Body of pancreas (tissue), 4 donors: ENCODE data around the gene TGFBI. TPM values are rescaled to one million over a fixed set of nuclear protein-coding genes. Genes with fewer than 3 reads are reported as not detected.

ENCODE experiments used
- ATAC-seq: fragments of 150-250 bp; one replicate; pipeline ENCODE4 v1.9.1; 2016
- DNase-seq, 4 donors: peaks; one replicate each; pipeline ENCODE4 v3.0.0-alpha.2; 2019
- H3K27ac ChIP-seq, 4 donors: fragments of 200-600 bp; sonication (generic); 1 replicate in 3 of 4; 2 replicates in 1 of 4; pipeline versions ENCODE4 v1.5.1 to v1.6.1; 2016 to 2019; ENCODE audit warnings: mild to moderate bottlenecking in 1 of 4, mixed read lengths in 1 of 4, moderate library complexity in 1 of 4
- H3K27me3 ChIP-seq, 2 donors: fragments of 200-600 bp; sonication (generic); one replicate each; pipeline ENCODE4 v1.6.0; 2016; ENCODE audit warnings: mild to moderate bottlenecking in 1 of 2
- H3K36me3 ChIP-seq, 2 donors: fragments of 200-600 bp; sonication (generic); replicated peaks in 1 of 2; 2 replicates each; pipeline ENCODE4 v1.5.1; 2016; ENCODE audit warnings: low read depth in 2 of 2; ENCODE audit not compliant: insufficient read depth in 1 of 2
- H3K4me1 ChIP-seq: fragments of 200-600 bp; sonication (generic); one replicate; pipeline ENCODE4 v1.6.0; 2016
- H3K4me3 ChIP-seq, 2 donors: fragments of 200-600 bp; sonication (generic); 1 replicate in 1 of 2; 2 replicates in 1 of 2; pipeline ENCODE4 v1.5.1; 2016 to 2019
- H3K9me3 ChIP-seq, 3 donors: fragments of 200-600 bp; sonication (generic); 1 replicate in 2 of 3; 2 replicates in 1 of 3; pipeline ENCODE4 v1.5.1; 2016
- POLR2A ChIP-seq, 3 donors: fragments of 450-650 bp; IDR thresholded peaks; one replicate each; pipeline ENCODE4 v1.6.1; 2016; ENCODE audit warnings: antibody characterized with exemption in 3 of 3, mild to moderate bottlenecking in 2 of 3
- WGBS, 2 donors: methylation state at CpG; one replicate each; pipeline ENCODE4 v1.1.5; 2017; 5-methylcytosine and 5-hydroxymethylcytosine counted together
- intact Hi-C: fragments of 100-400 bp; cut with DNase I; formaldehyde crosslinking; loops from one replicate; pipeline ENCODE4 v1.15.1; 2023
- total RNA-seq, 2 donors: library from RNA; depleted of rRNA; stranded (reverse); fragments of >200 nt; gene quantifications; one replicate each; pipeline ENCODE4 v1.1.0, GENCODE V29; 2016
- TF ChIP-seq, protein P1 (sequence below), 7 experiments: fragments of 450-650 bp in 4 of 7; fragments of 200-600 bp in 3 of 7; sonication (generic) in 3 of 7; IDR thresholded peaks; one replicate each; pipeline ENCODE4 v1.5.1; 2016 to 2019; ENCODE audit warnings: antibody characterized with exemption in 7 of 7

Gene TGFBI
- total RNA-seq, 2 donors from 2014 or later, result 7.6 to 23.9 TPM

- Histone ChIP-seq H3K4me1 (no peaks in the 10 kb centered on the region), H3K36me3 (no peaks in the 10 kb centered on the region), H3K4me3 (no peak overlapping the region), H3K27ac (peak overlapping the region in 1 of 4 donors; percentile 29), H3K9me3 (no peaks in the 10 kb centered on the region), H3K27me3 (no peaks in the 10 kb centered on the region)
- TF ChIP-seq, protein P1, sequence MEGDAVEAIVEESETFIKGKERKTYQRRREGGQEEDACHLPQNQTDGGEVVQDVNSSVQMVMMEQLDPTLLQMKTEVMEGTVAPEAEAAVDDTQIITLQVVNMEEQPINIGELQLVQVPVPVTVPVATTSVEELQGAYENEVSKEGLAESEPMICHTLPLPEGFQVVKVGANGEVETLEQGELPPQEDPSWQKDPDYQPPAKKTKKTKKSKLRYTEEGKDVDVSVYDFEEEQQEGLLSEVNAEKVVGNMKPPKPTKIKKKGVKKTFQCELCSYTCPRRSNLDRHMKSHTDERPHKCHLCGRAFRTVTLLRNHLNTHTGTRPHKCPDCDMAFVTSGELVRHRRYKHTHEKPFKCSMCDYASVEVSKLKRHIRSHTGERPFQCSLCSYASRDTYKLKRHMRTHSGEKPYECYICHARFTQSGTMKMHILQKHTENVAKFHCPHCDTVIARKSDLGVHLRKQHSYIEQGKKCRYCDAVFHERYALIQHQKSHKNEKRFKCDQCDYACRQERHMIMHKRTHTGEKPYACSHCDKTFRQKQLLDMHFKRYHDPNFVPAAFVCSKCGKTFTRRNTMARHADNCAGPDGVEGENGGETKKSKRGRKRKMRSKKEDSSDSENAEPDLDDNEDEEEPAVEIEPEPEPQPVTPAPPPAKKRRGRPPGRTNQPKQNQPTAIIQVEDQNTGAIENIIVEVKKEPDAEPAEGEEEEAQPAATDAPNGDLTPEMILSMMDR (IDR thresholded peaks at IDR 0.05), result no peak
- no peak for TF ChIP-seq POLR2A (IDR thresholded peaks at IDR 0.05)
- WGBS, 2 donors, result 74 to 82% methylated on average over 10 of the region's 10 CpGs
- DNase-seq, result peak in 1 of 4 donors; percentile 18
- ATAC-seq, result no peak
- intact Hi-C loops, result no loop called here
These were observed 8.4 kb downstream of the TGFBI start for GRCh38 chr5:136037001-136037705.

DNA sequence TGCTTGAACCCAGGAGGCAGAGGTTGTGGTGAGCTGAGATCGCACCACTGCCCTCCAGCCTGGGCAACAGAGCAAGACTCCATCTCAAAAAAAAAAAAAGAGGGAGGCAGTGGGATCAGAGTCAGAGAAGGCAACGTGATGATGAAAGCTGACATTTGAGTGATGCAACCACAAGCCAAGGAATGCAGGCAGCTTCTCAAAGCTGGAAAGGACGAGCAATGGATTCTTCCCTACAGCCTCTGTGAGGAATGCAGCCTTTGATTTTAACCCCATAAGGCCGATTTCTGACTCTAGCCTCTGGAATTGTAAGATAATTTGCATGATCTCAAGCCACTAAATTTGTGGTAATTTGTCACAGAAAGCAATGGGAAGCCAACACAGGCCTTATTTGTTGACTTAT is 9.8 kb downstream of the TGFBI start:
- ATAC-seq (no peak), DNase-seq (no peak)
- no peaks in the 10 kb centered on the region for H3K4me1 ChIP-seq
- no peaks in the 10 kb centered on the region for H3K9me3 ChIP-seq
- no peaks in the 10 kb centered on the region for H3K27me3 ChIP-seq
- H3K27ac ChIP-seq, result no peak overlapping the region
- no peaks in the 10 kb centered on the region for H3K36me3 ChIP-seq
- WGBS, 2 donors, result 70 to 73% methylated on average over 4 of the region's 4 CpGs
- no peak overlapping the region for H3K4me3 ChIP-seq
- TF ChIP-seq POLR2A (IDR thresholded peaks at IDR 0.05), result no peak
- TF ChIP-seq, protein P1 (IDR thresholded peaks at IDR 0.05), result no peak
- intact Hi-C loops, result no loop called here

- TF ChIP-seq, protein P1 (IDR thresholded peaks at IDR 0.05), result no peak
- TF ChIP-seq POLR2A (IDR thresholded peaks at IDR 0.05), result no peak
- intact Hi-C loops, result no loop called here
- H3K36me3 ChIP-seq, result no peaks in the 10 kb centered on the region
- 81 to 86% methylated on average over 2 of the region's 2 CpGs for WGBS, 2 donors
- ATAC-seq (no peak), DNase-seq (no peak)
- H3K4me3 ChIP-seq, result no peak overlapping the region
- no peaks in the 10 kb centered on the region for H3K9me3 ChIP-seq
- no peak overlapping the region for H3K27ac ChIP-seq
- H3K27me3 ChIP-seq, result no peaks in the 10 kb centered on the region
- H3K4me1 ChIP-seq, result no peaks in the 10 kb centered on the region
These were observed 10.4 kb downstream of the TGFBI start for GRCh38 chr5:136039202-136039601.

- ATAC-seq, result no peak
- intact Hi-C loops, result no loop called here
- H3K9me3 ChIP-seq, result no peaks in the 10 kb centered on the region
- TF ChIP-seq, protein P1 (IDR thresholded peaks at IDR 0.05), result no peak
- TF ChIP-seq POLR2A (IDR thresholded peaks at IDR 0.05), result no peak
- 46 to 56% methylated on average over 4 of the region's 4 CpGs for WGBS, 2 donors
- no peak overlapping the region for H3K4me3 ChIP-seq
- no peak for DNase-seq
- no peaks in the 10 kb centered on the region for H3K27me3 ChIP-seq
- no peaks in the 10 kb centered on the region for H3K36me3 ChIP-seq
- H3K27ac ChIP-seq, result no peak overlapping the region
- no peaks in the 10 kb centered on the region for H3K4me1 ChIP-seq
These were observed 12.1 kb downstream of the TGFBI start for GRCh38 chr5:136040746-136041415.
